GM10248 (cell line): ENCODE measurements around the gene YEATS2.

ENCODE experiments used
- CTCF ChIA-PET: fragments of 300-600 bp; sonication (Branson Sonifier 250); formaldehyde crosslinking; extraction: SDS; loops from one replicate; lab custom pipeline; 2021; ENCODE audit warnings: antibody characterized with exemption; lab: Yijun Ruan, JAX
- POLR2A ChIA-PET: fragments of 350-650 bp; sonication (Branson Sonifier 250); formaldehyde crosslinking; extraction: SDS; loops from one replicate; lab custom pipeline; 2020; ENCODE audit warnings: antibody characterized with exemption; lab: Yijun Ruan, JAX
- DNase-seq: peaks from one replicate; pipeline ENCODE4 v3.0.0; 2012; ENCODE audit errors: extremely low spot score
- CTCF ChIP-seq: IDR thresholded peaks from 2 replicates; pipeline ENCODE4 v1.5.1; 2012; ENCODE audit warnings: mild to moderate bottlenecking, low read depth; ENCODE audit errors: extremely low read depth, missing control alignments, control extremely low read depth

YEATS2 gene

GRCh38 chr3:183827809-183828537, 130.4 kb downstream of the YEATS2 start:
- no peak for TF ChIP-seq CTCF
- POLR2A ChIA-PET, result no interaction called here
- CTCF ChIA-PET, result interaction anchor here (1.4 to 2.7 kb wide), 3 partner anchors 11 to 61 kb away, joined by 4 to 10 read pairs (median 6); no protein-coding TSS in a partner anchor
- no peak for DNase-seq

DNA sequence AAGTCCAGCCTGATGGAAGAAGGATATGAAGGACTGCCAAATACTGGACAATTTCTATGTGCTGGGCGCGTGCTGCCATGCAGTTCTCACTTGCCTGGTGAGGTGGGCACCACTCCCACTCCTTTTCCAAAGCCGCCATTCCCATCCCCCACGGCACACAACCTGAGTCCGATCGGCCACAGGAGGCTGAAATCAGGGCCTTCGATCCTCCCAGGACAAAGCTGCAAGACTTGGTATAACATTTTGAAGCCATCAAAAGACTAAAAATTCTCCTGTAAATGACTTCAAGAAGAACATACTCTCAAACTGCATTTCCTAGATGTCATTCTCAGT, 130.9 kb downstream of the YEATS2 start:
- ChIA-PET CTCF (interaction anchor here (1.7 kb wide), 2 partner anchors 11 to 56 kb away, joined by 5 to 6 read pairs; partner anchors contain the start of gene PARL), POLR2A (no interaction called here)
- no peak for DNase-seq
- no peak for TF ChIP-seq CTCF

- no peak for DNase-seq
- CTCF ChIA-PET, result interaction anchor here (1.1 to 1.7 kb wide), 5 partner anchors 8 to 350 kb away, joined by 3 to 5 read pairs (median 3); partner anchors contain the start of gene PARL
- POLR2A ChIA-PET, result no interaction called here
- no peak for TF ChIP-seq CTCF
These were observed 131.9 kb downstream of the YEATS2 start for GRCh38 chr3:183829466-183829865.

DNA sequence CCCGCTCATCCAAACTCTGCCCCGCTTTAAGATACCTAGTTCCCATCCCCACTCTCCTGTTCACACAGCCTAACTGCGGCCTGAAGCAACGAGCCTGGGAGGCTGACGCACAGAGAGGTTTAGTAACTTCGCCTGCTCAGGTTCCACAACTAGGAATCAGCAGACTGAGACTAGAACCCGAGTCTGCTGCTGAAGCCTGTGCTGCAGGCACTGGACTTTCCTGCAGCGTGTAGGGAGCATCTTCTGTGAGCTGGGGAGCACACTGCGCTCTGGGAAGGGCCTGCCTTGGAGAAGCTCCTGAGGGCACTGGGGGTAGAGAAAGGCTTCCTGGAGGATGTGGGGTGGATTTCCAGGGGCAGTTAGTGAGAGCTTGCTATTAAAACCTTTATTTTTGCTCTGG, 132.6 kb downstream of the YEATS2 start:
- ChIA-PET POLR2A (no interaction called here), CTCF (interaction anchor here (1.1 to 1.7 kb wide), 6 partner anchors 9 to 351 kb away, joined by 3 to 5 read pairs (median 3); partner anchors contain the start of gene PARL)
- no peak for TF ChIP-seq CTCF
- no peak for DNase-seq

DNA sequence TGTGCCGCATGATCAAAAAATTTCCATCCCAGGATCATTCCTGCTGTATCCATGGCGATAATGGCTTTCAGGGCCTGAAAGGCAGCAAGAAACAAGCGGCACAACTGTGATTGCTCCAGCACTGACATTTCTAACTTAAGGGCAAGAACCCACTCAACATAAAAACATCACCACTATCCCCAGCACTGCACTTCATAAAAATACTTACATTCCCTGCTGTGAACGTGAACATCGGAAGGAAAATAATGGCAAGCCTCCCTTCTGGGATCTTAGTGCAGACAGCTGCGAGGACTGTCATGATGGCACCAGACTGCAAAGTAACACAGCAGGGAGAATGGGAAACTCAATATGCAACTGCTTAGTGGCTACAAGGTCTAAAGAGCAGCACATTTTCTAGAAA, 135.9 kb downstream of the YEATS2 start:
- CTCF ChIA-PET, result no interaction called here
- POLR2A ChIA-PET, result no interaction called here
- no peak for DNase-seq
- TF ChIP-seq CTCF, result no peak

GRCh38 chr3:183837390-183837789, 139.8 kb downstream of the YEATS2 start:
- POLR2A ChIA-PET, result no interaction called here
- no peak for DNase-seq
- CTCF ChIA-PET, result no interaction called here
- no peak for TF ChIP-seq CTCF
